ENCODE results near the gene WDR35.

Gene WDR35

GRCh38 chr2:19989667-19990415 lies at the start of gene WDR35:
TSS of gene WDR35 (minus strand) at chr2:19990105. CDS start at chr2:19990015, 90 bp downstream.
- in situ Hi-C loops (cut with HindIII; ENCODE audit: low sequenced_read_pairs): no loop called here

GRCh38 chr2:20037660-20038059 lies 47.8 kb upstream of the WDR35 start:
- in situ Hi-C loops (cut with HindIII; ENCODE audit: low sequenced_read_pairs): no loop called here

GRCh38 chr2:20035955-20036666 lies 46.2 kb upstream of the WDR35 start:
- in situ Hi-C loops (cut with HindIII; ENCODE audit: low sequenced_read_pairs): no loop called here

- in situ Hi-C loops (cut with HindIII; ENCODE audit: low sequenced_read_pairs): no loop called here
Observed at GRCh38 chr2:20034821-20035220, 44.9 kb upstream of the WDR35 start.

GRCh38 chr2:20034218-20034617 lies 44.3 kb upstream of the WDR35 start:
- in situ Hi-C loops (cut with HindIII; ENCODE audit: low sequenced_read_pairs): no loop called here

DNA sequence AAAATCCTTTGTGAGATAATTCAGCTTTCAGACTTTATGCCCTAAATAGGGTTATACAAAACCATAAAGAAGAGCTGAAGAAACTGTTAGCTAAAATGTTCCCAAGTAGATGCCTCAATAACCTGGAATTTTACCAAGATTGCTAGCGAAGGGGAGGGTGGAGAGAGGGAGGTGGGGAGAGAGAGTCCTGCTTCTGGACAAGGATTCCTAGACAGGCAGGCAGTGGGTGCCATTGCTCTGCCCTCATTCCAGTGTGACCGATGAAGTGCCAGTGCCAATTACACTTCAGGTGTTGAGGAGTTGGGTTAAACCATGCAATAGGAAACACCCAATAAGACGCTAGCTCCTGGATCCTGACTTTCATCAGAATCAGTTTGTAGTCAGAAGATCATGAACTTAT lies 43.4 kb upstream of the WDR35 start:
- in situ Hi-C loops (cut with HindIII; ENCODE audit: low sequenced_read_pairs): no loop called here

- in situ Hi-C loops (cut with HindIII; ENCODE audit: low sequenced_read_pairs): no loop called here
Observed at GRCh38 chr2:20030224-20030623, 40.3 kb upstream of the WDR35 start.

DNA sequence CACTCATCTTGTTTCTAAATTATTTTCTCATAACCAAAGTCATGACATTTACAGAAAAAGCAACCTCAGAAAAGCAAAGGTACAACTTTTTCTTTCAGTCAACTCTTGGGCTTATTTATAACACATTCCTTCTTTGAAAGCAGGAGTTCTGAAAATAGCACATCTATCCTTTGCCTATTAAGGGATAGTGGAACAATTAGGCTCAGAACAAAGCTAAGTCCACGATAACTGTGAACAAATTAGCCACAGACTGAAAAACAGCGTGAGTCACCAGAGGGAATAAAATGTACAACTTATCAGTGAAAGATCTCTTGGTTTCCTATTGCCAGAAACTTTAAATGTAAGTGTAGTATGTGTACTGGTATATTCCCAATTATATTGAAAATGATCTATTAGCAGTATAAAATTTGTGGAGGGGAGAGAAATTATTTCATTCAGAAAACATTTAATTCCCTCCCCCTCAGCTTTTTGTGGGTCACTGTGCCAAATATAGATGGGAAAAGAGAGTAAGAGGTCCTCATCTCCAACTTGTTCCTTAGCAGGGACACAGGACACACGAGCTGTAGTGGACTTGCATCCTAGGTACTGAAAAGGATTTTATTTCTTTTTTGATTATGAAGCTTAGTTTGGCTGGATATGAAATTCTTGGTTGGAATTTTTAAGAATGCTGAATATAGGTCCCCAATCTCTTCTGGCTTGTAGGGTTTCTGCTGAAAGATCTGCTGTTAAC lies 38.0 kb upstream of the WDR35 start:
- in situ Hi-C loops (cut with HindIII; ENCODE audit: low sequenced_read_pairs): no loop called here

- in situ Hi-C loops (cut with HindIII; ENCODE audit: low sequenced_read_pairs): no loop called here
Observed at GRCh38 chr2:20027260-20027677, 37.4 kb upstream of the WDR35 start.

- in situ Hi-C loops (cut with HindIII; ENCODE audit: low sequenced_read_pairs): no loop called here
Observed at GRCh38 chr2:20025065-20025786, 35.3 kb upstream of the WDR35 start.

- in situ Hi-C loops (cut with HindIII; ENCODE audit: low sequenced_read_pairs): no loop called here
Observed at GRCh38 chr2:20023688-20024087, 33.8 kb upstream of the WDR35 start.

DNA sequence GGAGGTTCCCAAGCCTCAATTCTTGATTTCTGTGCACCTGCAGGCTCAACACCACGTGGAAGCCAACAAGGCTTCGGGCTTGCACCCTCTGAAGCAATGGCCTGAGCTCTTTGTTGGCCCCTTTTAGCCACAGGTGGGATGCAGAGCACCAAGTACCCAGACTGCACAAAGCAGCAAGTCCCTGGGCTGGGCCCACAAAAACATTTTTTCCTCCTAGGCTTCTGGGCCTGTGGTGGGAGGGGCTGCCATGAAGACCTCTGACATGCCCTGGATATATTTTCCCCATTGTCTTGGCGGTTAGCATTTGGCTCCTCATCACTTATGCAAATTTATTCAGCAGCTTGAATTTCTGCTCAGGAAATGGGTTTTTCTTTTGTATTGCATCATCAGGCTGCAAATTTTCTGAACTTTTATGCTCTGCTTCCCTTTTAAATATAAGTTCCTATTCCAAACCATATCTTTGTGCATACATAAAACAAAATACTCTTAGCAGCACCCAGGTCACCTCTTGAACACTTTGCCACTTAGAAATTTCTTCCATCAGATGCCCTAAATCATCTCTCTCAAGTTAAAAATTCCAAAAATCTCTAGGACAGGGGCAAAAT lies 31.6 kb upstream of the WDR35 start:
- in situ Hi-C loops (cut with HindIII; ENCODE audit: low sequenced_read_pairs): no loop called here

DNA sequence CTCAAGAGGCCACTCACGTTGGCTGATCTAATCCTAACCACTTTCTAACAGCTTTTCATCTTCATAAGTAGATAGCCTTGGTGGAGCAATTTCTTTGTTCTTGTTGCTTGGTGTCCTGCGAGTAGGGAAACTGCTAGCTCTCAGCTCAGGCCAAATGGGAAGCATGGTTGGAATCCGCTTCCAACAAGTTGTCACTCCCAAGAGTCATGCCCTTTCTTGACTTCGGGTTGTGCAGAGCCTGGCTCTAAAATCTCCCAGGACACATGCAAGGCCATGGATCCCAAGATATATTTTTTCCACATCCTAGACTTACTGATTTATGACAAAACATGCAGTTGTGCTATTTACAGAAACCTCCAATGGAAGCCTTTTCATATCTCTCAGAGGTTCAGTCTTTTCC lies 29.8 kb upstream of the WDR35 start:
- in situ Hi-C loops (cut with HindIII; ENCODE audit: low sequenced_read_pairs): no loop called here

DNA sequence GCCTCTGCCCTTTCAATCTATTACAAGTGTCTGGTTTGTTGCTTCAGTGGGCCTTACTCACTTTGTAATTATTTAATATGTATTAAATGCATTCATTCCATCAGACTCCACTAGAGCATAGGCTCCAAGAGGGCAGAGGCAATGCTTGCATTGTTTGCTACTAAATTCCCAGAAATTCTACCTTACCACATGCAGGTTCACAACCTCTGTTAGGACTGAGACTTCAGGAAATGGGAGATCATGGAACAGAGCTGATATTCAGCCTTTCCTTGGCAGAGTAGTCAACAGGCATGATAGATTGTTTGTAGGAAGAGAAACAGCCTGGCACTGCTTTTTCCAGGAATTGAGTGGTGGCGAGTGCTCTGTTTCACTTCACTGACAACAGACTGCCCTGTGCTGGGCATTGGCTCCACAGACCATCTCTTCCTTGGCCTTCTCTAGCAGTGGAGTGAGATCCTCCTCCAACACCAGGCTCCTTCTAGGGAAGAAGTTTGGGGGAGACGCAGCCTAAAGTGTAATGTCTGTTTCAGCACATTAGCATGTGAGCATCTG lies 28.8 kb upstream of the WDR35 start:
- in situ Hi-C loops (cut with HindIII; ENCODE audit: low sequenced_read_pairs): no loop called here

DNA sequence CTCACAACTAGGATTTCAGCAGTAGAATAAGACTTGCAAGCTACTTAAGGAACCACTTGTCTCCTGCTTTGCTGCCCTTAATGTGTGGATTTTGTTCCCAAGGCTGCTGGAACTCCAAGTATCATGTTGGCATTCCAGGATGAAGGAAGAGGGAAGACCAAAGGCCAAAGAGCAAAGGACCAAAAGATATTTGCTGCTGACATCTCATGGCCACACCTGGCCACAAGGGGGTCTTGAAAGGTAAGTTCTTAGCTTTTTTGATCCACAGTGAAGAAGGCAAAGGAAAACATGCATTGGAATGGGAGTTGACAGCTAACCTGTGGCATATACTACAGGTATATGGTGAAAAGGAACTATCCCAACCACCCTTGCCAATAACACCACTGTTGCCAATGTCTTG lies 26.4 kb upstream of the WDR35 start:
- in situ Hi-C loops (cut with HindIII; ENCODE audit: low sequenced_read_pairs): no loop called here

DNA sequence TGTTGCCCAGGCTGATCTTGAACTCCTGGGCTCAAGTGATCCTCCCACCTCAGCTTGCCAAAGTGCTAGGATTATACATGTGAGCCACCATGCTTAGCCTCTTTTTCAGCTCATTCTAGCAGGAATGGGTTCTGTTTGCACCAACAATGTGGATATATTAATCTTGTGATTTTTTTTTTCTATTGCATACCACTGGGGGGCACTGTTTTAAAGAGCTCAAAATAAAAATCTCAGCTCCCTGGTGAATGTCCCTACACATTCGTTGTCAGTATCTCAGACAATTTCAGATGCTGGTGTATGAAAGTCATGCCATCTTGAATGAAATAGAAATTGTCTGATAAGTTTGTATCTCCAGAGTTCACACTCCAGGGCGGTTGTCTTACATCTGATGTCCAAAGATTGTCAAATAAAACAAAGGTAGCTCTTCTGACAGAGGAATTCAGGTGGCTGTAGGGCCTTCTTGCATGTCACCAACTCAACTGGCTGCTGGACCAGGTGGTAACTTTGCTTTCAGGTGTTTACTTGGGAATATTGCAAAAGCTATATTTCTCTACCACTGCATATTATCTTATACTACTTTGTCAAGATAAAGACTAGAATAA lies 25.7 kb upstream of the WDR35 start:
- in situ Hi-C loops (cut with HindIII; ENCODE audit: low sequenced_read_pairs): no loop called here

DNA sequence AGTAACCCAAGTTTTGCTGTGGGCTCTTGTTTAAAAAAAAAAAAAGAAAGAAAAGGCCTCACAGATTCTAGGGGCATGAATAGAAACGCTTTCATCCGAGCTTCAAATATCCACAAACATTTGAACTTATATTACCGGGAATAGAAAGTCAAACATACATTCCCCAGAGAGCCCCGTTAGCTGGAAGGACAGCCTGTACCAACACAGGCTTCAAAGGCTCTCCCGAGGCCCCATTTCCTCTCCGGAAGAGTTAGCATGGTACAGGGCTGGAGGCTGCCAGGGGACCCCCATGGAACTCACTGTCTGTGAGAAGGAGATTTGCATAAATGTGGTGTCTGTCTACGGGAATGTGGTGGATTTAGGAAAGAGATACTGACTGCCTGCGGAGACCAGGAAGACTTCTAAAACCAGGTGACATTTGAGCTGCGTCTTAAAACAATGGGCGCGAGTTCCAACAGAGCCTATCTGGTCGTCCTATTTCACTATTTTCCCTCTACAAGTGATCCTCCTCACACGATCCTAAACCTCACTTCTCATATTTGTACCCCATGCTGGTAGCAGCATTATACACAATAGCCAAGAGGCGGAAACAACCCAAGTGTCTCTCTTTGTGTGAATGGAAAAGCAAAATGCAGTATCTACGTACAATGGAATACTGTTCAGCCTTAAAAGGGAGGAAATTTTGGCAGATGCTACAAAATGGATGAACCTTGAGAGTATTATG lies 23.4 kb upstream of the WDR35 start:
- in situ Hi-C loops (cut with HindIII; ENCODE audit: low sequenced_read_pairs): no loop called here

GRCh38 chr2:20012282-20013125 lies 22.6 kb upstream of the WDR35 start, which contains the start of gene MATN3:
TSS of gene MATN3 (minus strand) at chr2:20012668. CDS start at chr2:20012631, 37 bp downstream.
- in situ Hi-C loops (cut with HindIII; ENCODE audit: low sequenced_read_pairs): no loop called here

DNA sequence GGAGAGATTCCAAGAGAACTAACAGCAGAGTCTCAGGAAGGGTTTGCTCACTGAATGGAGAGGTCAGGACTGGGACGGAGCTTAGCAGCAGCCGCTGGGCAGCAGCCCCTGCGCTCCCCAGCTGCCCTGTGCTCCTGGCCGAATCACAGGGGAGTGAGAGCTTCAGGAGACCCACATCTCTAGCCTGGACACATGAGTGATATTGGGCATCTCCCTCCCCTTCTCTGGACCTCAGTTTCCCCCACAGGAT lies 22.1 kb upstream of the WDR35 start:
- in situ Hi-C loops (cut with HindIII; ENCODE audit: low sequenced_read_pairs): no loop called here
